Measurements from ENCODE around the gene OLFM3. TPM values are rescaled to one million over a fixed set of nuclear protein-coding genes. Genes with fewer than 3 reads are reported as not detected.

The OLFM3 gene
- total and polyA plus RNA-seq, 4 donors: not detected

DNA sequence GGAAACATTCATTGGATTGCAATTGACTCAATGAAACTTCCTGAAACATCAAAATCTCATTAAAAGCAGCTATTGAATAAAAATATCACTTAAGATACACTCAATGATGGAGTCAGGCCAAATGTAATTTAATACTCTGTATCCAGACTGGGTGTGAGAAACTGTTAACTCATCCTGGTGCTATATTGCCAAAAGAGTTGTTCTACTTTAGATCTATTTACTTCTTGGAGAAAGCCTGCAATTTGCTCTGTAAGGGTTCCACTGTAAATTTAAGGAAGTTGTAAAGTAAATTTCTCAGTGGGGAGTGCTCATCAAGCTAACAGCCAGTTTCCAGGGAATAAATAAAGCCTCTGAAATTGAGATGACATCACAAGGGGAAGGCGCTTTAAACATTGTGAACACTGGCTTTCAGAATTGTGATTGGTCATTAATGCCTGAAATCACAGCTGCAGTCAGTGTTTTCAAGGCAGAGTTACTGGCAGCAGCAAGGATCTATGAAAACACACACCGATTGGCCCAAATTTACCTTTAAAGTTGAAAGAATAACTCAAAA, 91.4 kb downstream of the OLFM3 start (continued):
- TF ChIP-seq, protein P1, sequence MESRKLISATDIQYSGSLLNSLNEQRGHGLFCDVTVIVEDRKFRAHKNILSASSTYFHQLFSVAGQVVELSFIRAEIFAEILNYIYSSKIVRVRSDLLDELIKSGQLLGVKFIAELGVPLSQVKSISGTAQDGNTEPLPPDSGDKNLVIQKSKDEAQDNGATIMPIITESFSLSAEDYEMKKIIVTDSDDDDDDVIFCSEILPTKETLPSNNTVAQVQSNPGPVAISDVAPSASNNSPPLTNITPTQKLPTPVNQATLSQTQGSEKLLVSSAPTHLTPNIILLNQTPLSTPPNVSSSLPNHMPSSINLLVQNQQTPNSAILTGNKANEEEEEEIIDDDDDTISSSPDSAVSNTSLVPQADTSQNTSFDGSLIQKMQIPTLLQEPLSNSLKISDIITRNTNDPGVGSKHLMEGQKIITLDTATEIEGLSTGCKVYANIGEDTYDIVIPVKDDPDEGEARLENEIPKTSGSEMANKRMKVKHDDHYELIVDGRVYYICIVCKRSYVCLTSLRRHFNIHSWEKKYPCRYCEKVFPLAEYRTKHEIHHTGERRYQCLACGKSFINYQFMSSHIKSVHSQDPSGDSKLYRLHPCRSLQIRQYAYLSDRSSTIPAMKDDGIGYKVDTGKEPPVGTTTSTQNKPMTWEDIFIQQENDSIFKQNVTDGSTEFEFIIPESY (IDR thresholded peaks at IDR 0.05): no peak
- no peak for TF ChIP-seq HNF4A (conservative IDR thresholded peaks at IDR 0.05)
- TF ChIP-seq HNF4G (IDR thresholded peaks at IDR 0.05): no peak
- TF ChIP-seq EGR1 (IDR thresholded peaks at IDR 0.05; ENCODE audit: low read depth in 2 of 2): no peak

DNA sequence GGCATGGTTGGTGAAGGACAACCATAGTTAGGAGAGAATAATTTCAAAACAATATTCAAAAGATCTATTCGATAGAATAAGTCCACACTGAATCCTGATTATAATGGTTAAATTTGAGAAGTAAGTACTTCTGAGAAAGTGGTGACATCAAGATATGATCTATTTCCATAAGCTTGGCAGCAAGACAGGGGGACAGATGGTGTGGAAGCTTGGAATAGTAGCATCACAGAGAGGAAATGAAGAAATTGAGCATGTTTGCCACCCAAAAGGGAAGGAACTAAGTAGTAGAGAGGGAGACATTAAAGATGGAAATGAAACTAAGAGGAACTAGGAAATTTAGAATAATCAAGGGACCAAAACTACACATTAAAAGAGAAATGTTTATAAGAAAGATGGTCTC, 94.5 kb downstream of the OLFM3 start:
- no peaks in the 10 kb centered on the region for H3K9me3 ChIP-seq (ENCODE audit: control insufficient read depth in 4 of 4, low read length in 3 of 4)
- H3K36me3 ChIP-seq (ENCODE audit: control insufficient read depth in 4 of 4, insufficient read depth in 3 of 4, low read depth in 1 of 4, low read length in 3 of 4): no peaks in the 10 kb centered on the region
- TF ChIP-seq FOXA2 (IDR thresholded peaks at IDR 0.05): no peak
- no peak for TF ChIP-seq REST (IDR thresholded peaks at IDR 0.05)
- no peak for TF ChIP-seq EGR1 (IDR thresholded peaks at IDR 0.05; ENCODE audit: low read depth in 2 of 2)
- no peak for TF ChIP-seq HNF4A (conservative IDR thresholded peaks at IDR 0.05)
- TF ChIP-seq YY1 (IDR thresholded peaks at IDR 0.05): no peak
- no peak for TF ChIP-seq HNF4G (IDR thresholded peaks at IDR 0.05)
- no peak overlapping the region for H3K27ac ChIP-seq (ENCODE audit: low read depth in 1 of 2, low read length in 2 of 2)
- DNase-seq (ENCODE audit: low spot score): no peak
- H3K27me3 ChIP-seq (ENCODE audit: control insufficient read depth in 4 of 4, insufficient read depth in 4 of 4, low read length in 3 of 4): no peaks in the 10 kb centered on the region
- H3K4me1 ChIP-seq (ENCODE audit: control insufficient read depth in 4 of 4, insufficient read depth in 4 of 4, low read length in 3 of 4): no peaks in the 10 kb centered on the region
- WGBS: 86% methylated on average over 1 of the region's 1 CpG
- no peak overlapping the region for H3K4me3 ChIP-seq (ENCODE audit: low read depth in 1 of 3, low read length in 3 of 3)
- H3K9ac ChIP-seq (ENCODE audit: low read depth in 1 of 2, low read length in 2 of 2): no peak overlapping the region

- no peak for TF ChIP-seq FOXA2 (IDR thresholded peaks at IDR 0.05)
- TF ChIP-seq HNF4A (conservative IDR thresholded peaks at IDR 0.05): no peak
- TF ChIP-seq REST (IDR thresholded peaks at IDR 0.05): no peak
- no peak for TF ChIP-seq JUND (IDR thresholded peaks at IDR 0.05)
- TF ChIP-seq, protein P1 (IDR thresholded peaks at IDR 0.05): no peak
- TF ChIP-seq YY1 (IDR thresholded peaks at IDR 0.05): no peak
- TF ChIP-seq ATF3 (IDR thresholded peaks at IDR 0.05): no peak
- TF ChIP-seq NR2F2 (IDR thresholded peaks at IDR 0.05): no peak
- no peak for TF ChIP-seq SP1 (IDR thresholded peaks at IDR 0.05)
- TF ChIP-seq RAD21 (IDR thresholded peaks at IDR 0.05): no peak
- TF ChIP-seq TAF1 (conservative IDR thresholded peaks at IDR 0.05): no peak
- no peak for TF ChIP-seq GABPA (IDR thresholded peaks at IDR 0.05 in 1 of 2, conservative IDR thresholded peaks at IDR 0.05 in 1 of 2)
- DNase-seq (ENCODE audit: low spot score): no peak
- H3K27me3 ChIP-seq (ENCODE audit: control insufficient read depth in 4 of 4, insufficient read depth in 4 of 4, low read length in 3 of 4): no peaks in the 10 kb centered on the region
- H3K4me1 ChIP-seq (ENCODE audit: control insufficient read depth in 4 of 4, insufficient read depth in 4 of 4, low read length in 3 of 4): no peaks in the 10 kb centered on the region
- WGBS: 83% methylated on average over 2 of the region's 2 CpGs
- no peaks in the 10 kb centered on the region for H3K36me3 ChIP-seq (ENCODE audit: control insufficient read depth in 4 of 4, insufficient read depth in 3 of 4, low read depth in 1 of 4, low read length in 3 of 4)
- H3K27ac ChIP-seq (ENCODE audit: low read depth in 1 of 2, low read length in 2 of 2): no peak overlapping the region
- H3K9ac ChIP-seq (ENCODE audit: low read depth in 1 of 2, low read length in 2 of 2): no peak overlapping the region
- H3K4me3 ChIP-seq (ENCODE audit: low read depth in 1 of 3, low read length in 3 of 3): no peak overlapping the region
- no peaks in the 10 kb centered on the region for H3K9me3 ChIP-seq (ENCODE audit: control insufficient read depth in 4 of 4, low read length in 3 of 4)
Observed at GRCh38 chr1:101898137-101898536, 98.6 kb downstream of the OLFM3 start.

All from liver (tissue), 9 donors.